Keratinocyte (primary cell): ENCODE measurements around the gene FAXC. TPM values are rescaled to one million over a fixed set of nuclear protein-coding genes. Genes with fewer than 3 reads are reported as not detected.

Source experiments
- DNase-seq: peaks from one replicate; pipeline ENCODE4 v3.0.0-alpha.2; 2011; ENCODE audit warnings: low read depth, missing footprints, low spot score
- FAIRE-seq: peaks from 2 replicates; lab custom pipeline; 2011; peaks lifted over from hg19 to GRCh38; lab: Jason Lieb, UNC
- H2AFZ ChIP-seq: 2 replicates; pipeline ENCODE4 v1.6.0; 2012; ENCODE audit warnings: low read length, control low read depth, inconsistent platforms; ENCODE audit not compliant: control insufficient read depth
- H3K27ac ChIP-seq: 2 replicates; pipeline ENCODE4 v1.5.1; 2011; ENCODE audit warnings: low read length; ENCODE audit not compliant: control insufficient read depth, insufficient read depth
- H3K27me3 ChIP-seq: 3 replicates; pipeline ENCODE4 v1.6.0; 2011; ENCODE audit warnings: low read length; ENCODE audit not compliant: control insufficient read depth, insufficient read depth; ENCODE audit errors: extremely low read depth
- H3K36me3 ChIP-seq, 2 experiments: 2 replicates in 1 of 2; 3 replicates in 1 of 2; pipeline ENCODE4 v1.5.1; 2011; ENCODE audit warnings: low read length in 2 of 2, mild to moderate bottlenecking in 1 of 2; ENCODE audit not compliant: control insufficient read depth in 2 of 2, insufficient read depth in 2 of 2; ENCODE audit errors: extremely low read depth in 1 of 2
- H3K4me1 ChIP-seq: 3 replicates; pipeline ENCODE4 v1.5.1; 2011; ENCODE audit warnings: low read length; ENCODE audit not compliant: control insufficient read depth, insufficient read depth; ENCODE audit errors: extremely low read depth
- H3K4me2 ChIP-seq: 3 replicates; pipeline ENCODE4 v1.6.0; 2011; ENCODE audit warnings: low read depth, low read length; ENCODE audit not compliant: control insufficient read depth, insufficient read depth; ENCODE audit errors: extremely low read depth
- H3K4me3 ChIP-seq, 3 experiments: fragments of 200-600 bp in 1 of 3; sonication (generic) in 1 of 3; 2 replicates in 2 of 3; 3 replicates in 1 of 3; pipeline ENCODE4 v1.5.1; 2011 to 2016; ENCODE audit warnings: low read length in 3 of 3, mild to moderate bottlenecking in 3 of 3, control low read depth in 2 of 3, inconsistent platforms in 1 of 3, low read depth in 1 of 3, mixed read lengths in 1 of 3, mixed run types in 1 of 3, moderate library complexity in 1 of 3; ENCODE audit not compliant: control insufficient read depth in 2 of 3, insufficient read depth in 2 of 3; ENCODE audit errors: extremely low read depth in 1 of 3
- H3K79me2 ChIP-seq: 2 replicates; pipeline ENCODE4 v1.6.0; 2012; ENCODE audit warnings: low read length; ENCODE audit not compliant: control insufficient read depth, insufficient read depth
- H3K9ac ChIP-seq: 3 replicates; pipeline ENCODE4 v1.6.0; 2011; ENCODE audit warnings: low read length; ENCODE audit not compliant: control insufficient read depth, insufficient read depth; ENCODE audit errors: extremely low read depth
- H3K9me1 ChIP-seq: 3 replicates; pipeline ENCODE4 v1.6.0; 2011; ENCODE audit warnings: low read length; ENCODE audit not compliant: control insufficient read depth, insufficient read depth; ENCODE audit errors: extremely low read depth
- H3K9me3 ChIP-seq: 2 replicates; pipeline ENCODE4 v1.5.1; 2012; ENCODE audit warnings: low read depth, low read length; ENCODE audit not compliant: control insufficient read depth
- H4K20me1 ChIP-seq: 3 replicates; pipeline ENCODE4 v1.6.0; 2011; ENCODE audit warnings: low read length; ENCODE audit not compliant: control insufficient read depth, insufficient read depth; ENCODE audit errors: extremely low read depth
- CTCF ChIP-seq, 3 experiments: IDR thresholded peaks in 1 of 3; conservative IDR thresholded peaks in 1 of 3; optimal IDR thresholded peaks in 1 of 3; 2 replicates in 2 of 3; 3 replicates in 1 of 3; pipeline versions ENCODE3 to v1.5.1; 2011; ENCODE audit warnings: low read length in 3 of 3, mild to moderate bottlenecking in 3 of 3, moderate library complexity in 2 of 3, control low read depth in 1 of 3, inconsistent platforms in 1 of 3; ENCODE audit not compliant: insufficient read depth in 2 of 3; ENCODE audit errors: extremely low read depth in 1 of 3
- EZH2 ChIP-seq: IDR thresholded peaks from one replicate; pipeline ENCODE4 v1.6.1; 2012; ENCODE audit warnings: inconsistent platforms, mild to moderate bottlenecking, low read length, moderate library complexity
- dilution Hi-C: fragments of 300-500 bp; cut with MboI; formaldehyde crosslinking; loops from one replicate; pipeline ENCODE4 v1.7.0; 2020; ENCODE audit warnings: low sequenced_read_pairs; ENCODE audit not compliant: extremely low pct_ligation_motif_present
- polyA plus RNA-seq, 5 experiments: library from polyadenylated mRNA; depleted of rRNA in 3 of 5; stranded (reverse) in 3 of 5; stranded (forward) in 1 of 5; unstranded in 1 of 5; fragments of >200 nt; gene quantifications; 1 replicate in 1 of 5; 2 replicates in 3 of 5; 3 replicates in 1 of 5; pipeline versions ENCODE4 v1.2.1 to v1.2.3, GENCODE V29; 2011 to 2012; ENCODE audit warnings: missing spikeins in 2 of 5, low read depth in 1 of 5, low replicate concordance in 1 of 5

Gene FAXC
- polyA plus RNA-seq, 1 donor (not counting 4 experiments of a cell fraction or from before 2014, with no cell fraction given): 8.3 TPM

- dilution Hi-C loops: no loop called here
- Histone ChIP-seq H3K79me2 (peaks cover 2% of the 10 kb centered on the region), H3K4me2 (no peak overlapping the region), H4K20me1 (no peaks in the 10 kb centered on the region), H3K9me1 (no peaks in the 10 kb centered on the region), H2AFZ (no peak overlapping the region), H3K27me3 (no peaks in the 10 kb centered on the region), H3K36me3 (no peaks in the 10 kb centered on the region), H3K27ac (no peak overlapping the region), H3K9ac (no peak overlapping the region), H3K9me3 (no peaks in the 10 kb centered on the region), H3K4me3 (no peak overlapping the region), H3K4me1 (peaks cover 3% of the 10 kb centered on the region)
- no peak for FAIRE-seq
- no peak for DNase-seq
- TF ChIP-seq CTCF (optimal IDR thresholded peaks at IDR 0.05 in 1 of 3, IDR thresholded peaks at IDR 0.05 in 1 of 3, conservative IDR thresholded peaks at IDR 0.05 in 1 of 3; ENCODE audit: extremely low read depth in 1 of 3, insufficient read depth in 2 of 3, low read length in 3 of 3) (no peak), EZH2 (no peak)
These were observed 41.4 kb upstream of the FAXC start for GRCh38 chr6:99390896-99391295.

DNA sequence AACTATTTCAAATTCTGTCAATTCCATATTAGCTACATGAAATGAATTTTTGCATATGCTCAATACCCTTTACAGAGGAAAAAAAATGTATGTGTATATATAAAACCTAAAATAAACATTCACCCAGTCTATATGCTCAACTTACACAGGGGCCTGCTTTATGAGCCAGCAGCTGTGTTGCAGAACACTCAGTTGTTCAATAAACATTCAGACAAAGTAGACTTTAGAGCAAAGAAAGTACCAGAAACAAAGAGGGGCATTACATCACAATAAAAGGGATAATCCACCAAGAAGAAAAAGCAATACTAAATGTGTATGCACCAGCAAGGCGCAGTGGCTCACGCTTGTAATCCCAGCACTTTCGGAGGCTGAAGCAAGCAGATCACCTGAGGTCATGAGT lies 35.0 kb upstream of the FAXC start:
- FAIRE-seq (no peak), DNase-seq (no peak)
- dilution Hi-C loops: no loop called here
- no peaks in the 10 kb centered on the region for H3K79me2 ChIP-seq
- H3K9me3 ChIP-seq: no peaks in the 10 kb centered on the region
- H3K27me3 ChIP-seq: no peaks in the 10 kb centered on the region
- no peak overlapping the region for H3K4me2 ChIP-seq
- H3K36me3 ChIP-seq: no peaks in the 10 kb centered on the region
- no peak overlapping the region for H3K27ac ChIP-seq
- no peak overlapping the region for H3K9ac ChIP-seq
- H3K4me1 ChIP-seq: no peaks in the 10 kb centered on the region
- no peak overlapping the region for H3K4me3 ChIP-seq
- H2AFZ ChIP-seq: no peak overlapping the region
- no peaks in the 10 kb centered on the region for H4K20me1 ChIP-seq
- no peak for TF ChIP-seq CTCF (optimal IDR thresholded peaks at IDR 0.05 in 1 of 3, IDR thresholded peaks at IDR 0.05 in 1 of 3, conservative IDR thresholded peaks at IDR 0.05 in 1 of 3; ENCODE audit: extremely low read depth in 1 of 3, insufficient read depth in 2 of 3, low read length in 3 of 3)
- no peaks in the 10 kb centered on the region for H3K9me1 ChIP-seq
